A673 (cell line): ENCODE results near the gene CCT3.

Experiments used
- CTCF ChIP-seq: fragments of 300-800, 200-600 bp; sonication (generic); conservative IDR thresholded peaks from 2 replicates; pipeline ENCODE4 v1.5.1; 2017; ENCODE audit warnings: low read depth, mild to moderate bottlenecking, antibody characterized with exemption, low read length, moderate library complexity, mixed read lengths
- EZH2 ChIP-seq: fragments of 200-600 bp; sonication (generic); IDR thresholded peaks from 2 replicates; pipeline ENCODE4 v1.6.1; 2017; ENCODE audit warnings: borderline replicate concordance, low read depth, mild to moderate bottlenecking, mixed read lengths, antibody characterized with exemption, low read length; ENCODE audit not compliant: poor library complexity, severe bottlenecking

- TF ChIP-seq CTCF (no peak), EZH2 (no peak)
Observed at GRCh38 chr1:156283521-156283920, 54.6 kb downstream of the CCT3 start.
